Neutrophil (primary cell): ENCODE data around the gene HOMEZ.

ENCODE experiments used
- H3K27ac ChIP-seq: fragments of 200-600 bp; sonication (generic); 2 replicates; pipeline ENCODE4 v1.5.1; 2016; ENCODE audit warnings: mild to moderate bottlenecking, moderate library complexity
- H3K27me3 ChIP-seq: fragments of 200-600 bp; sonication (generic); 2 replicates; pipeline ENCODE4 v1.6.0; 2016; ENCODE audit warnings: mild to moderate bottlenecking
- H3K36me3 ChIP-seq: fragments of 200-600 bp; sonication (generic); 2 replicates; pipeline ENCODE4 v1.5.1; 2017
- H3K4me1 ChIP-seq, 2 experiments: fragments of 200-600 bp in 1 of 2; sonication (generic) in 1 of 2; 1 replicate in 1 of 2; 2 replicates in 1 of 2; pipeline versions ENCODE4 v1.5.1 to v1.6.1; 2013 to 2016; ENCODE audit warnings: low read depth in 1 of 2, low read length in 1 of 2, mild to moderate bottlenecking in 1 of 2, moderate library complexity in 1 of 2; ENCODE audit not compliant: control insufficient read depth in 1 of 2, insufficient read depth in 1 of 2
- H3K4me3 ChIP-seq, 2 experiments: fragments of 200-600 bp in 1 of 2; sonication (generic) in 1 of 2; 1 replicate in 1 of 2; 2 replicates in 1 of 2; pipeline ENCODE4 v1.5.1; 2013 to 2016; ENCODE audit warnings: low read depth in 1 of 2, low read length in 1 of 2, mild to moderate bottlenecking in 1 of 2, moderate library complexity in 1 of 2
- H3K9me3 ChIP-seq: fragments of 200-600 bp; sonication (generic); 2 replicates; pipeline ENCODE4 v1.5.1; 2016
- TF ChIP-seq, protein P1 (sequence below): fragments of 200-600 bp; sonication (generic); IDR thresholded peaks from 2 replicates; pipeline ENCODE4 v1.5.1; 2016; ENCODE audit warnings: antibody characterized with exemption

The HOMEZ gene

DNA sequence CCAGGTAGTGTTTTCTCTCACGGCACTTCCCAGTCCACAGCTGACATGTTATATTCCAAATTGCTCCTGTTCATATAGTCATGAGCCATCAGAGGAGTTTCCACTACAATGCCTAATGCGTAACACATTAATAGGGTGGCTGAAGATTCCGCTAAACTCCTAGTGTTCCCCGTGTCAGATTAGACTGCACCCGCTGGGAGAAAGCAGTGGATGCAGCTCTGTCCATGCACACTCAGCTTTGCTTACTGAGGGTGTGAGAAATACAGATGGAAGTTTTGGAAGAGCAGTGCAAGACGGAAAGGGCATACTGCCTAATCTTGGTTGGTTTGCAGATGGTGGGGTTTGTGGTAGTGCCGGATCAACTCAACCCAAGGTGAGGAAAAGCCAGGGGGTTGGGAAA is 11.2 kb upstream of the HOMEZ start:
- Histone ChIP-seq H3K4me1 (peaks cover 22 to 44% of the 10 kb centered on the region in 2 experiments), H3K4me3 (no peak overlapping the region), H3K9me3 (no peaks in the 10 kb centered on the region), H3K27me3 (no peaks in the 10 kb centered on the region), H3K36me3 (peaks cover 16% of the 10 kb centered on the region), H3K27ac (no peak overlapping the region)
- TF ChIP-seq, protein P1, sequence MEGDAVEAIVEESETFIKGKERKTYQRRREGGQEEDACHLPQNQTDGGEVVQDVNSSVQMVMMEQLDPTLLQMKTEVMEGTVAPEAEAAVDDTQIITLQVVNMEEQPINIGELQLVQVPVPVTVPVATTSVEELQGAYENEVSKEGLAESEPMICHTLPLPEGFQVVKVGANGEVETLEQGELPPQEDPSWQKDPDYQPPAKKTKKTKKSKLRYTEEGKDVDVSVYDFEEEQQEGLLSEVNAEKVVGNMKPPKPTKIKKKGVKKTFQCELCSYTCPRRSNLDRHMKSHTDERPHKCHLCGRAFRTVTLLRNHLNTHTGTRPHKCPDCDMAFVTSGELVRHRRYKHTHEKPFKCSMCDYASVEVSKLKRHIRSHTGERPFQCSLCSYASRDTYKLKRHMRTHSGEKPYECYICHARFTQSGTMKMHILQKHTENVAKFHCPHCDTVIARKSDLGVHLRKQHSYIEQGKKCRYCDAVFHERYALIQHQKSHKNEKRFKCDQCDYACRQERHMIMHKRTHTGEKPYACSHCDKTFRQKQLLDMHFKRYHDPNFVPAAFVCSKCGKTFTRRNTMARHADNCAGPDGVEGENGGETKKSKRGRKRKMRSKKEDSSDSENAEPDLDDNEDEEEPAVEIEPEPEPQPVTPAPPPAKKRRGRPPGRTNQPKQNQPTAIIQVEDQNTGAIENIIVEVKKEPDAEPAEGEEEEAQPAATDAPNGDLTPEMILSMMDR = no peak

DNA sequence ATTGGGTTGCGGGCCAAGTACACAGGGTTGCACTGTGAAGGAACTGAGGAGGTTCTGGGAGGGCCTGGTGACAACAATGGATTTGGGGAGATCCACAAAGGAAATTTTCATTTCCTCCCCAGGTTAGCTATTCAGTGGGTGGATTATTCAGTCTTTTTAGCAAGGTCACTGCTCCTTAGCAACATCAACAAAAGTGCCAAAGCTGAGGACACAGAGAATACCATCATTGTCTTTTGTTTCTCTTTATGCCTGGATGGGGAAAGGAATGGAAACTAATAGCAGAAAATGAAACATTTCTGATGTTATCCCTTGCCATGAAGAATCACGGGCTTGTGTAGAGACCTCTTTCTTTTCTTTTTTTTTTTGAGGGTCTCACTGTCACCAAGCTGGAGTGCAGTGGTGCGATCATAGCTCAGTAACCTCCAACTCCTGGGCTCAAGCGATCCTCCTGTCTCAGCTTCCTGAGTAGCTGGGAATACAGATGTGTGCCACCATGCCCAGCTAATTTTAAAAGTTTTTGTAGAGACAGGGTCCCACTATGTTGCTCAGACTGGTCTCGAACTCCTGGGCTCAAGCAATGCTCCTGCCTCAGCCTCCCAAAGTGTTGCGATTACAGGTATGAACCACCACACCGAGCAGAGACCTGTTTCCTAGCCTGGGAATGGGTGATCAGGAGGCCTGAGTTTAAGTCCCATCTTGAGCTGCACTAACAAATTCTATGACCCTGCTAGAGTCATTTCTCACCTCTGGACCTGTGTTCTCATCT is 10.3 kb upstream of the HOMEZ start:
- H3K36me3 ChIP-seq = peaks cover 16% of the 10 kb centered on the region
- H3K9me3 ChIP-seq = no peaks in the 10 kb centered on the region
- H3K4me3 ChIP-seq = no peak overlapping the region
- H3K27ac ChIP-seq = peak overlapping the region; percentile 43
- TF ChIP-seq, protein P1 = no peak
- H3K4me1 ChIP-seq = peaks cover 22 to 41% of the 10 kb centered on the region in 2 experiments
- no peaks in the 10 kb centered on the region for H3K27me3 ChIP-seq

DNA sequence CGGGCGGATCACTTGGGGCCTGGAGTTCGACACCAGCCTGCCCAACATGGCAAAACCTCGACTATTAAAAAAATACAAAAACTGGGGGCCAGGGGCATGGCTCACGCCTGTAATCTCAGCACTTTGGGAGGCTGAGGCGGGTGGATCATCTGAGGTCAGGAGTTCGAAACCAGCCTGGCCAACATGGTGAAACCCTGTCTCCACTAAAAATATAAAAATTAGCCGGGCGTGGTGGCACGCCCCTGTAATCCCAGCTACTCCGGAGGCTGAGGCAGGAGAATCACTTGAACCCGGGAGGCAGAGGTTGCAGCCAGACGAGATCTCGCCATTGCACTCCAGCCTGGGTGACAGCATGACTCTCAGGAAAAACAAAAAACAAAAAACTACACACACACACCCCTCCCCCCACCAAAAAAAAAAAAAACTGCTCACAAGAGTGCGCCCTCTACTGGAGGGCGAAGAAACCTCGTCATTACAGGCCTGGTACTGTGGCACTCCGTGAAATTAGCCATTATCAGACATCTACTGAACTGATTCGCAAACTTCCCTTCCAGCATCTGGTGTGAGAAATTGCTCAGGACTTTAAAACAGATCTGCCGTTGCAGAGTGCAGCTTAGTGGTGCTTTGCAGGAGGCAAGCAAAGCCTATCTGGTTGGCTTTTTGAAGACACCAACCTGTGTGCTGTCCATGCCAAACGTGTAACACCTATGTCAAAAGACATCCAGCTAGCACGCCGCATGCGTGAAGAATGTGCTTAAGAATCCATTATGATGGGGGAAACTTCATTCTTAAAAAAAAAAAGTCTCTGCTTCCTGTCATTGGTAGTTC is 9.0 kb upstream of the HOMEZ start:
- peaks cover 16% of the 10 kb centered on the region for H3K36me3 ChIP-seq
- H3K4me3 ChIP-seq = peak overlapping the region in 1 of 2 experiments; percentile 21
- H3K27ac ChIP-seq = peak overlapping the region; percentile 43
- H3K27me3 ChIP-seq = no peaks in the 10 kb centered on the region
- peaks cover 12 to 31% of the 10 kb centered on the region in 2 experiments for H3K4me1 ChIP-seq
- TF ChIP-seq, protein P1 = peak; percentile 71
- no peaks in the 10 kb centered on the region for H3K9me3 ChIP-seq

DNA sequence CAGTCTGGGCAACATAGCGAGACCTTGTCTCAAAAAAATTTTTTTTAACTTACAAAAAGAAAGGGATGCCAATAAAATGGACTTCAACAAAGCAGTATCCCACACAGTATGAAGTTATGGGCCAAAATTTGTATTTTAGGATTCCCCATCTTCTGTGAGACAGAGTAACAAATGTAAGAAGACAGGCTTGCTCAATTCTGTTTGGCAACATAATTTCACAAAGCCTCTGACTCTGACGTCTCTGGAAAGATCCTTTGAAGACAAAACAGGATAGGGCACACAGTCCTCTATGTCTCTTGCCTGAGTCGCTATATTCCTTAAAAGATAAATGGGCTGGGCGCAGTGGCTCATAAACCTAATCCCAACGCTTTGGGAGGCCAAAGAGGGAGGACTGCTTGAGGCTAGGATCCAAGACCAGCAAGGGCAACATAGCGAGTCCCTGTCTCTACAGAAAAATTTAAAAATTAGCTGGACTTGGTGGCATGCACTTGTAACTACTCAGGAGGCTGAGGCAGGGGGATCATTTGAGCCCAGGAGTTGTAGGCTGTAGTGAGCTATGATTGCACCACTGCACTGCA is 1.1 kb upstream of the HOMEZ start:
- H3K27ac ChIP-seq = peak overlapping the region; percentile 86
- H3K9me3 ChIP-seq = no peaks in the 10 kb centered on the region
- H3K27me3 ChIP-seq = no peaks in the 10 kb centered on the region
- H3K36me3 ChIP-seq = no peaks in the 10 kb centered on the region
- TF ChIP-seq, protein P1 = no peak
- H3K4me1 ChIP-seq = peaks cover 23 to 30% of the 10 kb centered on the region in 2 experiments
- H3K4me3 ChIP-seq = peak overlapping the region; percentile 89

DNA sequence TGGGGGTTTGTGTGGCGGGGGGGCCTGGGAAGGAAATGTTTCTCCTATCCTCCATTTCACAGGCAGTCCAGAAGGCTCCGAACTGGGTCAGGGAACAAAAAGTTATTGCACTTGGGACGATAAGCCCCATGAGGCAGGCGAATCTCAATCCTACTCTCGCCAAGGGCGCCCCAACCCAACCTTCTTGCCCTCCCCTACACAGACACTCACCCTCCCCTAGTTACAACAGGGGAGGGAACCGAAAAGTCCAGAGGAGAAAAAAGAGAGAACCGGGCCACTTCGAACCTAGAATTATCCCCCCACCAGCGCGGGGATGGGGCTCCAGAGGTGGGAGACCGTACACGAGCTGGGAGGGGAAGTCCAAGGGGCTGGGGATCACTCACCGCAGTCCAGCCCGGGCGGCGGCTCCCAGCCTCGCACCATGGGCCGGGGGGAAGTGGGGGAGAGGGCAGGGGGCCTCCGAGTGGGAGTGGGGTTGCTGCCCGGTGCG is 357 bp downstream of the HOMEZ start:
- TF ChIP-seq, protein P1 = no peak
- H3K27ac ChIP-seq = peak overlapping the region; percentile 86
- H3K4me1 ChIP-seq = peaks cover 23 to 30% of the 10 kb centered on the region in 2 experiments
- peak overlapping the region; percentile 89 for H3K4me3 ChIP-seq
- no peaks in the 10 kb centered on the region for H3K9me3 ChIP-seq
- H3K27me3 ChIP-seq = no peaks in the 10 kb centered on the region
- no peaks in the 10 kb centered on the region for H3K36me3 ChIP-seq
